IMR-90 (cell line): Measurements from ENCODE around the gene TPRX2. TPM values are rescaled to one million over a fixed set of nuclear protein-coding genes. Genes with fewer than 3 reads are reported as not detected.

Experiments
- ATAC-seq: fragments of 200-7000 bp; cut with Tn5 transposase; 2 replicates; pipeline ENCODE4 v1.9.1; 2020; ENCODE audit warnings: low read depth, mild to moderate bottlenecking, moderate library complexity
- BruUV-seq: library from RNA; stranded (reverse); fragments of 400-500 nt; replicated peaks from 2 replicates; lab custom pipeline; 2021; lab: Mats Ljungman, UMichigan
- CTCF ChIA-PET: fragments of 300-600 bp; formaldehyde crosslinking; extraction: SDS; loops from one replicate; lab custom pipeline; 2021; ENCODE audit warnings: antibody characterized with exemption; lab: Yijun Ruan, JAX
- POLR2A ChIA-PET: fragments of 300-600 bp; sonication (Branson Sonifier 250); formaldehyde crosslinking; loops from one replicate; lab custom pipeline; 2022; ENCODE audit warnings: antibody characterized with exemption; ENCODE audit not compliant: unreplicated experiment; lab: Charles Lee
- DNase-seq: peaks from one replicate; pipeline ENCODE4 v3.0.0; 2013
- H2AFZ ChIP-seq: replicated peaks from 2 replicates; pipeline ENCODE3; 2013; ENCODE audit warnings: low read length, mild to moderate bottlenecking; ENCODE audit not compliant: poor library complexity
- H2AK5ac ChIP-seq: 2 replicates; pipeline ENCODE4 v1.6.1; 2013; ENCODE audit warnings: low read depth, low read length, inconsistent platforms
- H2AK9ac ChIP-seq: replicated peaks from 2 replicates; pipeline ENCODE3; 2013; ENCODE audit warnings: mild to moderate bottlenecking, low read depth, low read length, moderate library complexity; ENCODE audit not compliant: poor library complexity
- H2BK120ac ChIP-seq: 2 replicates; pipeline ENCODE4 v1.6.1; 2013; ENCODE audit warnings: low read depth, low read length, inconsistent platforms
- H2BK15ac ChIP-seq: 3 replicates; pipeline ENCODE4 v1.6.1; 2013; ENCODE audit warnings: low read depth, low read length, inconsistent platforms
- H2BK20ac ChIP-seq: 2 replicates; pipeline ENCODE4 v1.6.1; 2013; ENCODE audit warnings: low read depth, mild to moderate bottlenecking, inconsistent platforms, low read length, moderate library complexity
- H2BK5ac ChIP-seq: 2 replicates; pipeline ENCODE4 v1.6.1; 2013; ENCODE audit warnings: mild to moderate bottlenecking, low read depth, low read length, inconsistent platforms; ENCODE audit not compliant: poor library complexity, severe bottlenecking
- H3K14ac ChIP-seq: replicated peaks from 2 replicates; pipeline ENCODE4 v1.6.1; 2013; ENCODE audit warnings: low read depth, low read length, inconsistent platforms
- H3K18ac ChIP-seq: 2 replicates; pipeline ENCODE4 v1.6.1; 2013; ENCODE audit warnings: low read depth, low read length, control low read depth
- H3K23ac ChIP-seq: 2 replicates; pipeline ENCODE4 v1.6.1; 2013; ENCODE audit warnings: low read depth, low read length, inconsistent platforms
- H3K27ac ChIP-seq: 2 replicates; pipeline ENCODE4 v1.5.1; 2013; ENCODE audit warnings: mild to moderate bottlenecking, control low read depth, low read length; ENCODE audit not compliant: insufficient read depth
- H3K27me3 ChIP-seq: 2 replicates; pipeline ENCODE4 v1.6.1; 2013; ENCODE audit warnings: low read length; ENCODE audit not compliant: control insufficient read depth, insufficient read depth
- H3K36me3 ChIP-seq: 2 replicates; pipeline ENCODE4 v1.6.1; 2013; ENCODE audit warnings: low read length, mixed read lengths; ENCODE audit not compliant: control insufficient read depth, insufficient read depth
- H3K4ac ChIP-seq: 2 replicates; pipeline ENCODE4 v1.6.1; 2013; ENCODE audit warnings: low read depth, low read length, inconsistent platforms
- H3K4me1 ChIP-seq: 2 replicates; pipeline ENCODE4 v1.6.1; 2013; ENCODE audit warnings: low read length, mixed read lengths; ENCODE audit not compliant: control insufficient read depth, insufficient read depth
- H3K4me2 ChIP-seq: 2 replicates; pipeline ENCODE4 v1.6.1; 2013; ENCODE audit warnings: low read depth, mild to moderate bottlenecking, control low read depth, low read length, moderate library complexity
- H3K4me3 ChIP-seq: 2 replicates; pipeline ENCODE4 v1.5.1; 2013; ENCODE audit warnings: low read depth, mild to moderate bottlenecking, control low read depth, low read length, moderate library complexity; ENCODE audit not compliant: insufficient read depth
- H3K56ac ChIP-seq: 2 replicates; pipeline ENCODE4 v1.6.1; 2013; ENCODE audit warnings: low read length, inconsistent platforms; ENCODE audit not compliant: insufficient read depth; ENCODE audit errors: extremely low read depth
- H3K79me1 ChIP-seq, 2 experiments: 2 replicates each; pipeline ENCODE4 v1.6.1; 2013; ENCODE audit warnings: low read length in 2 of 2, inconsistent platforms in 1 of 2, low read depth in 1 of 2
- H3K9ac ChIP-seq: 2 replicates; pipeline ENCODE4 v1.6.1; 2013; ENCODE audit warnings: low read depth, low read length, control low read depth
- H3K9me1 ChIP-seq: 2 replicates; pipeline ENCODE4 v1.6.1; 2013; ENCODE audit warnings: low read length, inconsistent platforms; ENCODE audit not compliant: insufficient read depth
- H3K9me3 ChIP-seq: 2 replicates; pipeline ENCODE4 v1.6.1; 2013; ENCODE audit warnings: low read length; ENCODE audit not compliant: control insufficient read depth, insufficient read depth
- H4K20me1 ChIP-seq: 2 replicates; pipeline ENCODE4 v1.6.1; 2013; ENCODE audit warnings: low read length, inconsistent platforms; ENCODE audit not compliant: insufficient read depth
- H4K5ac ChIP-seq: 2 replicates; pipeline ENCODE4 v1.6.1; 2013; ENCODE audit warnings: mild to moderate bottlenecking, low read depth, low read length, control low read depth
- H4K8ac ChIP-seq, 2 experiments: 2 replicates each; pipeline ENCODE4 v1.6.1; 2013; ENCODE audit warnings: low read depth in 2 of 2, low read length in 2 of 2, control low read depth in 1 of 2, inconsistent platforms in 1 of 2
- H4K91ac ChIP-seq: 2 replicates; pipeline ENCODE4 v1.6.1; 2013; ENCODE audit warnings: low read depth, low read length, inconsistent platforms; ENCODE audit not compliant: insufficient read depth
- BHLHE40 ChIP-seq: fragments of 150-350 bp; IDR thresholded peaks from 2 replicates; pipeline ENCODE4 v1.6.1; 2016; ENCODE audit warnings: mild to moderate bottlenecking, low read depth, low read length
- CEBPB ChIP-seq: IDR thresholded peaks from 2 replicates; pipeline ENCODE4 v1.6.1; 2012; ENCODE audit warnings: low read depth, low read length, improper control_type of control experiment
- CHD1 ChIP-seq: IDR thresholded peaks from 2 replicates; pipeline ENCODE4 v1.6.1; 2012; ENCODE audit warnings: low read depth, low read length, improper control_type of control experiment
- CTCF ChIP-seq: conservative IDR thresholded peaks from 2 replicates; pipeline ENCODE4 v1.5.1; 2012; ENCODE audit warnings: mild to moderate bottlenecking, low read depth, low read length, improper control_type of control experiment
- ELK1 ChIP-seq: fragments of 150-350 bp; IDR thresholded peaks from 2 replicates; pipeline ENCODE4 v1.6.1; 2016; ENCODE audit warnings: low read depth, mild to moderate bottlenecking, low read length, moderate library complexity, borderline replicate concordance
- FOS ChIP-seq: fragments of 150-350 bp; IDR thresholded peaks from 2 replicates; pipeline ENCODE4 v1.6.1; 2016; ENCODE audit warnings: low read depth, low read length
- MAFK ChIP-seq: IDR thresholded peaks from 2 replicates; pipeline ENCODE4 v1.6.1; 2012; ENCODE audit warnings: low read depth, low read length, improper control_type of control experiment
- MAZ ChIP-seq: IDR thresholded peaks from 2 replicates; pipeline ENCODE4 v1.6.1; 2012; ENCODE audit warnings: low read depth, mild to moderate bottlenecking, low read length, improper control_type of control experiment, moderate library complexity, borderline replicate concordance
- MXI1 ChIP-seq: IDR thresholded peaks from 2 replicates; pipeline ENCODE4 v1.6.1; 2012; ENCODE audit warnings: low read depth, mild to moderate bottlenecking, low read length, moderate library complexity, borderline replicate concordance
- NFE2L2 ChIP-seq: fragments of 150-350 bp; IDR thresholded peaks from 2 replicates; pipeline ENCODE4 v1.6.1; 2016; ENCODE audit warnings: low read depth, mild to moderate bottlenecking, low read length
- POLR2A ChIP-seq: IDR thresholded peaks from 2 replicates; pipeline ENCODE4 v1.6.1; 2012; ENCODE audit warnings: mild to moderate bottlenecking, low read depth, low read length
- RAD21 ChIP-seq: IDR thresholded peaks from 2 replicates; pipeline ENCODE4 v1.6.1; 2012; ENCODE audit warnings: low read length, improper control_type of control experiment
- RCOR1 ChIP-seq: IDR thresholded peaks from 2 replicates; pipeline ENCODE4 v1.6.1; 2012; ENCODE audit warnings: mild to moderate bottlenecking, low read length, improper control_type of control experiment; ENCODE audit not compliant: insufficient replicate concordance
- RFX5 ChIP-seq: IDR thresholded peaks from 2 replicates; pipeline ENCODE4 v1.8.0; 2012; ENCODE audit warnings: low read depth, mild to moderate bottlenecking, low read length, moderate library complexity
- SMC3 ChIP-seq: fragments of 150-350 bp; IDR thresholded peaks from 2 replicates; pipeline ENCODE4 v1.6.1; 2016; ENCODE audit warnings: low read depth, mild to moderate bottlenecking, antibody characterized with exemption, low read length, moderate library complexity
- USF2 ChIP-seq: fragments of 150-350 bp; IDR thresholded peaks from 2 replicates; pipeline ENCODE4 v1.6.1; 2017; ENCODE audit warnings: mild to moderate bottlenecking, antibody characterized with exemption, low read length, low read depth
- WGBS, 2 experiments: methylation state at CpG; one replicate each; pipeline versions ENCODE4 v1.1.5 to v1.1.7; 2013; ENCODE audit warnings: missing lambda C conversion rate in 2 of 2; ENCODE audit not compliant: insufficient read length in 1 of 2; ENCODE audit errors: extremely low coverage in 2 of 2; 5-methylcytosine and 5-hydroxymethylcytosine counted together
- dilution Hi-C: fragments of 300-500 bp; cut with HindIII; formaldehyde crosslinking; loops from one replicate; pipeline ENCODE4 v1.14.3; 2018; ENCODE audit warnings: low sequenced_read_pairs; ENCODE audit not compliant: unreplicated experiment
- in situ Hi-C: fragments of 300-500 bp; cut with MboI; formaldehyde crosslinking; loops from 3 replicates; pipeline ENCODE4 v1.14.3; 2019; ENCODE audit warnings: low sequenced_read_pairs, inconsistent platforms, mixed read lengths
- intact Hi-C: fragments of 100-400 bp; cut with micrococcal nuclease; formaldehyde crosslinking; loops from 2 replicates; pipeline ENCODE4 v1.10.0; 2022
- polyA plus RNA-seq, 3 experiments: library from polyadenylated mRNA; depleted of rRNA; stranded (reverse); fragments of >200 nt; gene quantifications; 2 replicates each; pipeline ENCODE4 v1.2.3, GENCODE V29; 2012; ENCODE audit warnings: low replicate concordance in 1 of 3
- total RNA-seq: library from RNA; depleted of rRNA; stranded (reverse); fragments of >200 nt; gene quantifications from 2 replicates; pipeline ENCODE4 v1.2.3, GENCODE V29; 2012

The TPRX2 gene
- total and polyA plus RNA-seq, 2 of the 4 experiments (the other 2 are of a cell fraction), result not detected

- Histone ChIP-seq H3K4me1 (no peaks in the 10 kb centered on the region), H2BK20ac (no peak overlapping the region), H4K5ac (no peak overlapping the region), H4K8ac (no peak overlapping the region), H3K4me3 (no peak overlapping the region), H3K23ac (no peak overlapping the region), H3K9me1 (no peaks in the 10 kb centered on the region), H3K14ac (no peak overlapping the region), H2AFZ (no peak overlapping the region), H2AK9ac (no peak overlapping the region), H3K4me2 (no peak overlapping the region), H2BK120ac (no peak overlapping the region), H2AK5ac (no peak overlapping the region), H2BK5ac (no peak overlapping the region), H3K56ac (no peak overlapping the region), H3K36me3 (no peaks in the 10 kb centered on the region), H4K91ac (no peak overlapping the region), H3K27me3 (no peaks in the 10 kb centered on the region), H3K79me1 (no peaks in the 10 kb centered on the region), H2BK15ac (no peak overlapping the region), H4K20me1 (no peaks in the 10 kb centered on the region), H3K27ac (no peak overlapping the region), H3K4ac (no peak overlapping the region), H3K9me3 (0 out of 2 replicates have a peak, but pooled peaks cover 3% of the 10 kb centered on the region), H3K9ac (no peak overlapping the region), H3K18ac (no peak overlapping the region)
- intact Hi-C loops, result no loop called here
- in situ Hi-C loops, result loop anchor here (10.0 kb wide), 1 partner anchor 89 kb away; no protein-coding TSS in a partner anchor
- dilution Hi-C loops, result no loop called here
- POLR2A ChIA-PET, result no interaction called here
- CTCF ChIA-PET, result no interaction called here
- BruUV-seq, result no TSS peak
- DNase-seq, result no peak
- WGBS, 2 experiments, result 100% methylated on average over 1 of the region's 4 CpGs
- TF ChIP-seq FOS (no peak), MAFK (no peak), BHLHE40 (no peak), CEBPB (no peak), MAZ (no peak), MXI1 (no peak), RFX5 (no peak), CTCF (no peak), RAD21 (no peak), CHD1 (no peak), ELK1 (no peak), SMC3 (no peak), USF2 (no peak), RCOR1 (no peak), POLR2A (no peak), NFE2L2 (no peak)
- no peak for ATAC-seq
Measured at GRCh38 chr19:47896019-47896418, 37.0 kb downstream of the TPRX2 start.
